ENCODE results near the gene VTI1A. TPM values are rescaled to one million over a fixed set of nuclear protein-coding genes. Genes with fewer than 3 reads are reported as not detected.
A peak's percentile ranks its signal among the peaks of the same experiment; 100 is the strongest.

Gene VTI1A
- total and polyA plus RNA-seq, 2 experiments from 2014 or later = 20.4 to 39.8 TPM

- no peaks in the 10 kb centered on the region for H3K36me3 ChIP-seq (replicated peaks; ENCODE audit: insufficient read depth, low read depth)
- no peaks in the 10 kb centered on the region for H3K9me2 ChIP-seq (replicated peaks; ENCODE audit: insufficient read depth)
- TF ChIP-seq EZH2 (IDR thresholded peaks at IDR 0.05; ENCODE audit: borderline replicate concordance) = no peak
- TF ChIP-seq CTCF (IDR thresholded peaks at IDR 0.05; ENCODE audit: poor library complexity) = no peak
- TF ChIP-seq EZH2phosphoT487 (IDR thresholded peaks at IDR 0.05; ENCODE audit: low read depth, severe bottlenecking, unreplicated experiment) = no peak
- no peak overlapping the region for H2AFZ ChIP-seq
- no peak overlapping the region for H3K4me3 ChIP-seq
- H3K4me2 ChIP-seq = no peak overlapping the region
- H3K79me2 ChIP-seq = no peaks in the 10 kb centered on the region
- H4K20me1 ChIP-seq (ENCODE audit: insufficient read depth, poor library complexity, severe bottlenecking) = no peaks in the 10 kb centered on the region
- H3K27ac ChIP-seq = no peak overlapping the region
- H3K9me3 ChIP-seq (ENCODE audit: low read depth) = no peaks in the 10 kb centered on the region
- whole genome bisulfite sequencing (ENCODE audit: low lambda C conversion rate, missing lambda C conversion rate) = 94% methylated on average over 4 of the region's 4 CpGs
- H3K27me3 ChIP-seq = no peaks in the 10 kb centered on the region
- no peaks in the 10 kb centered on the region for H3K4me1 ChIP-seq (ENCODE audit: insufficient read depth)
- DNase-seq (ENCODE audit: low spot score) = no peak
Measured at GRCh38 chr10:112559349-112559748, 112.3 kb downstream of the VTI1A start.

- Histone ChIP-seq H3K27ac (no peak overlapping the region), H2AFZ (no peak overlapping the region), H3K4me3 (no peak overlapping the region), H3K4me2 (no peak overlapping the region), H3K79me2 (peaks cover 4% of the 10 kb centered on the region), H3K9me3 (ENCODE audit: low read depth) (no peaks in the 10 kb centered on the region), H3K36me3 (replicated peaks; ENCODE audit: insufficient read depth, low read depth) (no peaks in the 10 kb centered on the region), H3K27me3 (no peaks in the 10 kb centered on the region), H3K9me2 (replicated peaks; ENCODE audit: insufficient read depth) (no peaks in the 10 kb centered on the region), H4K20me1 (ENCODE audit: insufficient read depth, poor library complexity, severe bottlenecking) (no peaks in the 10 kb centered on the region), H3K4me1 (ENCODE audit: insufficient read depth) (no peaks in the 10 kb centered on the region)
- TF ChIP-seq CTCF (IDR thresholded peaks at IDR 0.05; ENCODE audit: poor library complexity) = no peak
- no peak for TF ChIP-seq EZH2 (IDR thresholded peaks at IDR 0.05; ENCODE audit: borderline replicate concordance)
- no peak for TF ChIP-seq EZH2phosphoT487 (IDR thresholded peaks at IDR 0.05; ENCODE audit: low read depth, severe bottlenecking, unreplicated experiment)
- DNase-seq (ENCODE audit: low spot score) = no peak
- 62% methylated on average over 3 of the region's 3 CpGs for WGBS (ENCODE audit: low lambda C conversion rate, missing lambda C conversion rate)
Measured at GRCh38 chr10:112562122-112562521, 115.1 kb downstream of the VTI1A start.

GRCh38 chr10:112562809-112563663 lies 116.0 kb downstream of the VTI1A start:
- TF ChIP-seq EZH2phosphoT487 (IDR thresholded peaks at IDR 0.05; ENCODE audit: low read depth, severe bottlenecking, unreplicated experiment) = no peak
- TF ChIP-seq CTCF (IDR thresholded peaks at IDR 0.05; ENCODE audit: poor library complexity) = no peak
- TF ChIP-seq EZH2 (IDR thresholded peaks at IDR 0.05; ENCODE audit: borderline replicate concordance) = no peak
- H3K4me3 ChIP-seq = no peak overlapping the region
- WGBS (ENCODE audit: low lambda C conversion rate, missing lambda C conversion rate) = 78% methylated on average over 16 of the region's 16 CpGs
- H3K9me2 ChIP-seq (replicated peaks; ENCODE audit: insufficient read depth) = no peaks in the 10 kb centered on the region
- H3K79me2 ChIP-seq = peaks cover 4% of the 10 kb centered on the region
- H3K4me1 ChIP-seq (ENCODE audit: insufficient read depth) = no peaks in the 10 kb centered on the region
- no peaks in the 10 kb centered on the region for H3K27me3 ChIP-seq
- H4K20me1 ChIP-seq (ENCODE audit: insufficient read depth, poor library complexity, severe bottlenecking) = no peaks in the 10 kb centered on the region
- DNase-seq (ENCODE audit: low spot score) = peak; percentile 8
- no peaks in the 10 kb centered on the region for H3K9me3 ChIP-seq (ENCODE audit: low read depth)
- no peaks in the 10 kb centered on the region for H3K36me3 ChIP-seq (replicated peaks; ENCODE audit: insufficient read depth, low read depth)
- no peak overlapping the region for H3K4me2 ChIP-seq
- no peak overlapping the region for H2AFZ ChIP-seq
- no peak overlapping the region for H3K27ac ChIP-seq
